ENCODE data around the gene MACF1.

- no peak for TF ChIP-seq EZH2phosphoT487 (IDR thresholded peaks at IDR 0.05; ENCODE audit: borderline replicate concordance, low read depth)
- no peak for TF ChIP-seq CTCF (IDR thresholded peaks at IDR 0.05)
- no peak for TF ChIP-seq RFX5 (IDR thresholded peaks at IDR 0.05; ENCODE audit: low read length)
These were observed 154.0 kb downstream of the MACF1 start for GRCh38 chr1:39358491-39358890.

Data from SK-N-SH (cell line).